Activated CD4-positive, alpha-beta memory T cell treated with anti-CD3 and anti-CD28 coated beads, Interleukin-2, amount 10 ng/mL, durations not matched to agents 7 days and 5 days (primary cell): ENCODE measurements around the gene MVP. TPM values are rescaled to one million over a fixed set of nuclear protein-coding genes. Genes with fewer than 3 reads are reported as not detected.

Source experiments
- CTCF ChIA-PET: fragments of 350-600 bp; sonication (Branson Sonifier 250); formaldehyde crosslinking; loops from one replicate; lab custom pipeline; 2021; ENCODE audit warnings: antibody characterized with exemption, inconsistent platforms; lab: Charles Lee
- POLR2A ChIA-PET: fragments of 350-600 bp; sonication (Branson Sonifier 250); formaldehyde crosslinking; loops from one replicate; lab custom pipeline; 2021; ENCODE audit warnings: antibody characterized with exemption; lab: Charles Lee
- DNase-seq: peaks from one replicate; pipeline ENCODE4 v3.0.0-alpha.2; 2020
- H3K27ac Mint-ChIP-seq: one replicate; pipeline ENCODE4 v1.8.0; 2021; ENCODE audit warnings: mild to moderate bottlenecking, mixed read lengths
- H3K27me3 Mint-ChIP-seq: one replicate; pipeline ENCODE4 v1.8.0; 2021; ENCODE audit warnings: mixed read lengths
- H3K36me3 Mint-ChIP-seq: one replicate; pipeline ENCODE4 v1.8.0; 2021; ENCODE audit warnings: low read depth, mixed read lengths
- H3K4me1 Mint-ChIP-seq: one replicate; pipeline ENCODE4 v1.8.0; 2021; ENCODE audit warnings: mixed read lengths
- H3K4me3 Mint-ChIP-seq: one replicate; pipeline ENCODE4 v1.8.0; 2021; ENCODE audit warnings: mild to moderate bottlenecking, mixed read lengths
- H3K9me3 Mint-ChIP-seq: one replicate; pipeline ENCODE4 v1.8.0; 2021; ENCODE audit warnings: mixed read lengths
- total RNA-seq, 2 experiments: library from RNA; stranded (reverse); gene quantifications; one replicate each; pipeline ENCODE4 v1.2.3, GENCODE V29; 2021

MVP gene
- total RNA-seq, 2 experiments from 2014 or later = 167 TPM

DNA sequence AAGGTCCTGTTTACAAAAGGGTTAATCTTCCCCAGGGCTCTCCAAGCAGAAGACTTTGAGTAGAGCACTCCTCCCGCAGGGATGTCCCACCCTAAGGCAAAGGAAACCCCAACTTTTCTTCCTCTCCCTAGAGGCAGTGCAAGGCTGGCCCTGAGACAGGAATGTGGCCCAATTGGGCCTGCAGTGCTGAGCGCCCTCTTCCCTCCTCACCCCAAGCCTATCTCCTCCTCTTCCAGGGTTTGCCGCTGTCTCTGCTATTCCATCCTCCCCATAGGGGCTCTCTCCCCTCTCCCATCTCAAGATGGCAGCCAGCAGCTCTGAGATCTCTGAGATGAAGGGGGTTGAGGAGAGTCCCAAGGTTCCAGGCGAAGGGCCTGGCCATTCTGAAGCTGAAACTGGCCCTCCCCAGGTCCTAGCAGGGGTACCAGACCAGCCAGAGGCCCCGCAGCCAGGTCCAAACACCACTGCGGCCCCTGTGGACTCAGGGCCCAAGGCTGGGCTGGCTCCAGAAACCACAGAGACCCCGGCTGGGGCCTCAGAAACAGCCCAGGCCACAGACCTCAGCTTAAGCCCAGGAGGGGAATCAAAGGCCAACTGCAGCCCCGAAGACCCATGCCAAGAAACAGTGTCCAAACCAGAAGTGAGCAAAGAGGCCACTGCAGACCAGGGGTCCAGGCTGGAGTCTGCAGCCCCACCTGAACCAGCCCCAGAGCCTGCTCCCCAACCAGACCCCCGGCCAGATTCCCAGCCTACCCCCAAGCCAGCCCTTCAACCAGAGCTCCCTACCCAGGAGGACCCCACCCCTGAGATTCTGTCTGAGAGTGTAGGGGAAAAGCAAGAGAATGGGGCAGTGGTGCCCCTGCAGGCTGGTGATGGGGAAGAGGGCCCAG lies 7.3 kb upstream of the MVP start:
- Mint-ChIP-seq H3K4me3 (peak overlapping the region; percentile 24), H3K4me1 (peaks cover 74% of the 10 kb centered on the region), H3K27ac (no peak overlapping the region), H3K36me3 (peaks cover 41% of the 10 kb centered on the region), H3K27me3 (peaks cover 11% of the 10 kb centered on the region), H3K9me3 (no peaks in the 10 kb centered on the region)
- ChIA-PET POLR2A (interaction anchor here (1.6 to 10.3 kb wide), 3 partner anchors 8 to 112 kb away, joined by 5 to 206 read pairs (median 12); partner anchors contain the start of genes KIF22 and MAZ), CTCF (interaction anchor here (0.6 to 1.2 kb wide), 3 partner anchors 13 to 114 kb away, joined by 3 to 6 read pairs (median 4); no protein-coding TSS in a partner anchor)
- no peak for DNase-seq

DNA sequence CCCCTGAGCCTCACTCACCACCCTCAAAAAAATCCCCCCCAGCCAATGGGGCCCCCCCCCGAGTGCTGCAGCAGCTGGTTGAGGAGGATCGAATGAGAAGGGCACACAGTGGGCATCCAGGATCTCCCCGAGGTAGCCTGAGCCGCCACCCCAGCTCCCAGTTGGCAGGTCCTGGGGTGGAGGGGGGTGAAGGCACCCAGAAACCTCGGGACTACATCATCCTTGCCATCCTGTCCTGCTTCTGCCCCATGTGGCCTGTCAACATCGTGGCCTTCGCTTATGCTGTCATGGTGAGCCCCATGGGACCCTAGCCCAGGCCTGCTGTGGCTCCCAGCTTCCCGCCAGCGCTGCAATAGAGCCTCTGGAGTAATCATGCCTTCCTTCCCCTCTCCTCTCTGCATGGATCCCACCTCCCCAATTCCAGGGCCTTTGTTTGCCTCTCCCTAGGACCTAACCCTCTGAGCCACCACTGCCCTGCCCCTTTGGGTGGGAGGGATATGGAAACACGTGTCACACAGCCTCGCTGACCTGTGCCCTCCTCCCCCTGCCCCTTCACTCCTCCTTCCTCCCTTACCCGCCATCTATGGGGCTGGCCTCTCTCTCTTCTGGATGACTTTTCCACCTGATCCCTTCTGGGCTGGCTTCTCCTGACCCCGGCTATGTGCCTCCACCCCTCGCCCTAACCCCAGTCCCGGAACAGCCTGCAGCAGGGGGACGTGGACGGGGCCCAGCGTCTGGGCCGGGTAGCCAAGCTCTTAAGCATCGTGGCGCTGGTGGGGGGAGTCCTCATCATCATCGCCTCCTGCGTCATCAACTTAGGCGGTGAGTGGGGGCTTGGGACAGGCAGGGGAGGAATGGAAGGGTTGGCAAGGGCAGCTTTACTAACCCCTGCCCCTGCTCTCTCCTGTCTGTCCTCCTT lies 6.4 kb upstream of the MVP start:
- no peaks in the 10 kb centered on the region for H3K9me3 Mint-ChIP-seq
- no peak overlapping the region for H3K27ac Mint-ChIP-seq
- peaks cover 41% of the 10 kb centered on the region for H3K36me3 Mint-ChIP-seq
- H3K4me3 Mint-ChIP-seq = no peak overlapping the region
- POLR2A ChIA-PET = interaction anchor here (1.0 to 10.3 kb wide), 2 partner anchors 9 to 24 kb away, joined by 3 to 206 read pairs; partner anchors contain the start of genes KIF22 and MAZ
- H3K27me3 Mint-ChIP-seq = peaks cover 11% of the 10 kb centered on the region
- no peak for DNase-seq
- CTCF ChIA-PET = interaction anchor here (1.1 to 3.7 kb wide), 2 partner anchors 24 to 113 kb away, joined by 4 to 57 read pairs; no protein-coding TSS in a partner anchor
- H3K4me1 Mint-ChIP-seq = peaks cover 74% of the 10 kb centered on the region

DNA sequence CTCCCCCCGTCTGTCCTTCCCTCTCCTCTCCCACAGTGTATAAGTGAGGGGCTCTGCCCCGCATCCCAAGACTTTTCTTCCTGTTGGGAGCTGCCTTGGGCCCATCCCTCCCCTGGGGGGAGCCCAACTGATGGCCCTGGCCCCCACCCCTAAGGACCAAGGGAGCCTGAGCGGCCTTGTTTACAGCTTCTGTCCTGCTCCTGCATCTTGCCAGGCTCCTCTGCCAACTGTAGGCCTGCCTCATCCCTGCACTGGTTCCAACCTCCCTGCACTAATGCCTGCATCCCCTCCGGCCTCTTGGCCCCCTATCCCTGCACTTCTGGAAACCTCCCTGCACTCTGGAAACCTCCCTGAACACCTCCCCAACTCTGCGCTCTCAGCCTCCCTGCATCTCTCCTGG lies 5.7 kb upstream of the MVP start:
- Mint-ChIP-seq H3K9me3 (no peaks in the 10 kb centered on the region), H3K27me3 (peaks cover 11% of the 10 kb centered on the region), H3K36me3 (peaks cover 43% of the 10 kb centered on the region), H3K4me3 (peak overlapping the region; percentile 94), H3K4me1 (peaks cover 75% of the 10 kb centered on the region), H3K27ac (peak overlapping the region; percentile 94)
- ChIA-PET POLR2A (interaction anchor here (1.0 to 10.3 kb wide), 4 partner anchors 10 to 114 kb away, joined by 3 to 206 read pairs (median 32); partner anchors contain the start of genes KIF22 and MAZ), CTCF (interaction anchor here (1.1 to 3.7 kb wide), 4 partner anchors 25 to 241 kb away, joined by 4 to 57 read pairs (median 9); no protein-coding TSS in a partner anchor)
- no peak for DNase-seq

DNA sequence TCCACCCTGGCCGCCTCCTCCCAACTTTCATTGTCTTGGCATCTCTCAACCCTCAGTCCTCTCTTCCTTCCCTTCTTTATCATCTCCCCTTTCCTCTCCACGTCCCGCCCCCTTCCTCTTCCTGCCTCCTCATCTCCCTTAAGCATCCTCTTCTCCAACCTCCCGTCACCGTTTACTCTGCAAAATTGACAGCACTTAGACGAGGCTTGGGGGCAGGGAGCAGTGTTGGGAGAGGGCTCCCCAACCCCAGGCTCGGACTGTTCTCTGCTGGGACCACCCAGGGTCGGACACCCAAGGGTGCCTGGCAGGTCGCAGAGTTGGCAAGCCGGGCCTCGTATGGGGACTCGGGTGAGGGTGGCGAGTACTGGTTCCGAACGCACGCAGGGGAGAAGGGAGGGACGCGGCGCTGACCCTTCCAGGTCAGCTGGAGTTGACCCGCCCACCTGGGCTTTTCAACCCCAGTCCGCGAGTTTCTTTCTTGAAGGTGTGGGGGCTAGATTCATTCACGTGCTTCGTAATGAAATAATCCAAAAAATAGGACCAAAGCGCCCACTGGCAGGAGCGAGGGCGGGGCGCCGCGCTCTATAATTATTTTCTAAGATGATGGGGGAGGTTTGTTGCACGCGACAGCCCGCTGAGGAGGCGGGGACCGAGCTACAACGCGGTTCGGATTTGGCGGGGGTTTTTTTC lies 5.1 kb upstream of the MVP start:
- H3K4me1 Mint-ChIP-seq = peaks cover 75% of the 10 kb centered on the region
- H3K36me3 Mint-ChIP-seq = peaks cover 44% of the 10 kb centered on the region
- H3K27ac Mint-ChIP-seq = peak overlapping the region; percentile 94
- CTCF ChIA-PET = interaction anchor here (0.5 to 8.1 kb wide), 33 partner anchors 7 to 795 kb away, joined by 3 to 86 read pairs (median 5); partner anchors contain the start of genes ALDOA, C16orf54, CDIPT and HIRIP3
- DNase-seq = peak; percentile 53
- H3K9me3 Mint-ChIP-seq = no peaks in the 10 kb centered on the region
- peaks cover 11% of the 10 kb centered on the region for H3K27me3 Mint-ChIP-seq
- H3K4me3 Mint-ChIP-seq = peak overlapping the region; percentile 94
- POLR2A ChIA-PET = interaction anchor here (0.9 to 10.3 kb wide), 11 partner anchors 10 to 368 kb away, joined by 3 to 206 read pairs (median 7); partner anchors contain the start of genes C16orf54, CORO1A, KCTD13 and KIF22

DNA sequence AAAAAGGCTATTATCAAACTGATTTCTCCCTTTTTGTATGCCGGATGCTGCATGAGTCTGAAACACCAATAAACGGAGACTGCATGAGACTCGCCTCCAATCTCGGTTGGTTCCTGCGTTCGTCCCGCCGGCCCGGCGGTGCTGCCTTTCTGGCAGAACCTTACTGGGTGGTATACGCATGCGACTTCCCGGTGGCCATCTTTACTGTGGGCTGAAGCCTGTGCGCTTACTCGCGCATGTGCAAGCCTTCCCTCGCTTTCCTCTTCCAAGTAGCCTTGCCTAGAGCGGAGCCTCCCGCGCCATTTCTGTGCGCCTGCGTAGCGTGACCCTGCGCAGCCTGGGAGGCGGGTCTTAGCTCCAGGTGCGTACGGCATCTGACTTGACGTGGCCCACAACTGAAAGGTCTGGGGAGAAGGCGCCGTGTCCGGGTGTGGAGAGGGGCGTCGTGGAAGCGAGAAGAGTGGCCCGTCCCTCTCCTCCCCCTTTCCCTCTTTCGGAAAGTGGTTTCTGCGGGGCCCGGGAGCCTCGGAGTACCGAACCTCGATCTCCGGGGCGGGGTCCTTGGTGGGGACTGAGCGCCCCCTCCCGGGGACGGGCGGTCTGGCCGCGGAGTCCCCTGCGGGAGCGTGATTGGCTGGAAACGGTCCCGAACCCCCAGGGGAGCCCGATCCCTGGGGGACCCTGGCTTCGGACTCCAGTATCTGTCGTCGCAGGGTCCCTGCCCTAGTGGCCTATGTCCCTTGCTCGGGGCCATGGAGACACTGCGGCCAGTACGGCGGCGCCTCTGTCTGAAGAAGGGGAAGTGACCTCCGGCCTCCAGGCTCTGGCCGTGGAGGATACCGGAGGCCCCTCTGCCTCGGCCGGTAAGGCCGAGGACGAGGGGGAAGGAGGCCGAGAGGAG lies 4.2 kb upstream of the MVP start, which contains the start of gene PAGR1:
PAGR1 (plus strand) TSS at position 360 of the 901 bp plus-strand sequence; CDS start at position 734, 374 bp downstream.
- Mint-ChIP-seq H3K9me3 (no peaks in the 10 kb centered on the region), H3K36me3 (peaks cover 44% of the 10 kb centered on the region), H3K4me3 (peak within 1 kb of the TSS; percentile 94), H3K27ac (peak within 1 kb of the TSS; percentile 94), H3K4me1 (peaks cover 72% of the 10 kb centered on the region), H3K27me3 (peaks cover 11% of the 10 kb centered on the region)
- ChIA-PET POLR2A (interaction anchor here (0.9 to 10.3 kb wide), 13 partner anchors 10 to 367 kb away, joined by 3 to 206 read pairs (median 4); partner anchors contain the start of genes C16orf54, CORO1A, KCTD13 and KIF22), CTCF (interaction anchor here (0.5 to 8.1 kb wide), 39 partner anchors 8 to 794 kb away, joined by 3 to 86 read pairs (median 5); partner anchors contain the start of genes ALDOA, C16orf54, CDIPT and HIRIP3)
- peak; percentile 99 for DNase-seq

DNA sequence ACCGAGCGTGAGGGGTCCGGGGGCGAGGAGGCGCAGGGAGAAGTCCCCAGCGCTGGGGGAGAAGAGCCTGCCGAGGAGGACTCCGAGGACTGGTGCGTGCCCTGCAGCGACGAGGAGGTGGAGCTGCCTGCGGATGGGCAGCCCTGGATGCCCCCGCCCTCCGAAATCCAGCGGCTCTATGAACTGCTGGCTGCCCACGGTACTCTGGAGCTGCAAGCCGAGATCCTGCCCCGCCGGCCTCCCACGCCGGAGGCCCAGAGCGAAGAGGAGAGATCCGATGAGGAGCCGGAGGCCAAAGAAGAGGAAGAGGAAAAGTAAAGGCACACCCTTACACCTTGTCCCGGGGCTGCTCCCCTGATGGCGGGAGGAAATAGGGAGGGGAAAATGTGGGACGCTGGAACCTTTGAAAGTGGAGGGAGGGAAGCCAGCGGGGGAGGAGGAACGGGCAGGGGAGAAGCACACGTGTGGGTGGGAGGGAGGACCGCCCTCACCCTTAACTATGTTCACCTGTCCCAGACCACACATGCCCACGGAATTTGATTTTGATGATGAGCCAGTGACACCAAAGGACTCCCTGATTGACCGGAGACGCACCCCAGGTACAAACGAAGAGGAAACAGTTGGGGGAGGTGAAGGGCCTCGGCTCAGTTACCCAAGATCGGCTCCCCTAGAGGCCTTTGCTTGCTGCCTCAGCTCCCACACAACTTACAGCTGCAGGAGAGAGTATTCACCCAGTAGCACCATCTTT lies 3.4 kb upstream of the MVP start:
- peak; percentile 74 for DNase-seq
- peak overlapping the region; percentile 94 for H3K27ac Mint-ChIP-seq
- no peaks in the 10 kb centered on the region for H3K9me3 Mint-ChIP-seq
- H3K27me3 Mint-ChIP-seq = peaks cover 7% of the 10 kb centered on the region
- POLR2A ChIA-PET = interaction anchor here (1.2 to 10.3 kb wide), 9 partner anchors 10 to 145 kb away, joined by 3 to 206 read pairs (median 14); partner anchors contain the start of genes C16orf54, KIF22, MAZ and TMEM219
- peaks cover 67% of the 10 kb centered on the region for H3K4me1 Mint-ChIP-seq
- peak overlapping the region; percentile 94 for H3K4me3 Mint-ChIP-seq
- H3K36me3 Mint-ChIP-seq = peaks cover 46% of the 10 kb centered on the region
- CTCF ChIA-PET = interaction anchor here (0.7 to 8.1 kb wide), 21 partner anchors 8 to 794 kb away, joined by 3 to 86 read pairs (median 6); partner anchors contain the start of genes ALDOA, HIRIP3, INO80E and KIF22

DNA sequence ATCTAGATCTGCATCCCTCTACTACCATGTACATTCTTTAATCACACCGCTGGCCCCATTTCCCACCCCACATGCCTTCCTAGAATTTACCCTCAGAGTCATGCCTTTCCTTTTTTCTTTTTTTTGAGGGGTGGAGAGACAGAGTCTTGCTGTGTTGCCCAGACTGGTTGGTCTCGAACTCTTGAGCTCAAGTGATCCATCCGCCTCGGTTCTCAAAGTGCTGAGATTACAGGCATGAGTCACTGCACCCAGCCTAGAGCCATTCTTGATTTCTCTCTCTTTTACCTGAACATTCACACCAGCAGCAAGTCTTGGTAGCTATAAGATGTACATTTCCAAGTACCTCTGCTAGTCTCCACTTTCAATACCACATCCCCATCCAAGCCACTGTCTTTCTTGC lies 2.2 kb upstream of the MVP start:
- peak overlapping the region; percentile 78 for H3K27ac Mint-ChIP-seq
- H3K4me3 Mint-ChIP-seq = peak overlapping the region; percentile 74
- DNase-seq = no peak
- H3K36me3 Mint-ChIP-seq = peaks cover 48% of the 10 kb centered on the region
- no peaks in the 10 kb centered on the region for H3K9me3 Mint-ChIP-seq
- POLR2A ChIA-PET = interaction anchor here (1.0 to 10.3 kb wide), 6 partner anchors 9 to 236 kb away, joined by 3 to 206 read pairs (median 16); partner anchors contain the start of genes C16orf54, KIF22 and MAZ
- H3K27me3 Mint-ChIP-seq = no peaks in the 10 kb centered on the region
- peaks cover 67% of the 10 kb centered on the region for H3K4me1 Mint-ChIP-seq
- CTCF ChIA-PET = interaction anchor here (0.7 to 8.1 kb wide), 9 partner anchors 9 to 122 kb away, joined by 3 to 86 read pairs (median 5); partner anchors contain the start of genes KIF22 and MAZ

DNA sequence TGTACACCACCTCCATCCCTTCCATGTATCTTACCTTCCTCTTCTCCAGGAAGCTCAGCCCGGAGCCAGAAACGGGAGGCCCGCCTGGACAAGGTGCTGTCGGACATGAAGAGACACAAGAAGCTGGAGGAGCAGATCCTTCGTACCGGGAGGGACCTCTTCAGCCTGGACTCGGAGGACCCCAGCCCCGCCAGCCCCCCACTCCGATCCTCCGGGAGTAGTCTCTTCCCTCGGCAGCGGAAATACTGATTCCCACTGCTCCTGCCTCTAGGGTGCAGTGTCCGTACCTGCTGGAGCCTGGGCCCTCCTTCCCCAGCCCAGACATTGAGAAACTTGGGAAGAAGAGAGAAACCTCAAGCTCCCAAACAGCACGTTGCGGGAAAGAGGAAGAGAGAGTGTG lies 756 bp upstream of the MVP start:
- Mint-ChIP-seq H3K27me3 (no peaks in the 10 kb centered on the region), H3K4me3 (peak overlapping the region; percentile 98), H3K36me3 (peaks cover 48% of the 10 kb centered on the region), H3K27ac (peak overlapping the region; percentile 94), H3K4me1 (peaks cover 71% of the 10 kb centered on the region), H3K9me3 (no peaks in the 10 kb centered on the region)
- POLR2A ChIA-PET = interaction anchor here (0.8 to 10.3 kb wide), 9 partner anchors 15 to 175 kb away, joined by 3 to 206 read pairs (median 6); partner anchors contain the start of genes C16orf54, CDIPT, HIRIP3 and KIF22
- CTCF ChIA-PET = interaction anchor here (0.5 to 8.1 kb wide), 11 partner anchors 9 to 225 kb away, joined by 3 to 86 read pairs (median 3); partner anchors contain the start of gene MAZ
- DNase-seq = no peak

DNA sequence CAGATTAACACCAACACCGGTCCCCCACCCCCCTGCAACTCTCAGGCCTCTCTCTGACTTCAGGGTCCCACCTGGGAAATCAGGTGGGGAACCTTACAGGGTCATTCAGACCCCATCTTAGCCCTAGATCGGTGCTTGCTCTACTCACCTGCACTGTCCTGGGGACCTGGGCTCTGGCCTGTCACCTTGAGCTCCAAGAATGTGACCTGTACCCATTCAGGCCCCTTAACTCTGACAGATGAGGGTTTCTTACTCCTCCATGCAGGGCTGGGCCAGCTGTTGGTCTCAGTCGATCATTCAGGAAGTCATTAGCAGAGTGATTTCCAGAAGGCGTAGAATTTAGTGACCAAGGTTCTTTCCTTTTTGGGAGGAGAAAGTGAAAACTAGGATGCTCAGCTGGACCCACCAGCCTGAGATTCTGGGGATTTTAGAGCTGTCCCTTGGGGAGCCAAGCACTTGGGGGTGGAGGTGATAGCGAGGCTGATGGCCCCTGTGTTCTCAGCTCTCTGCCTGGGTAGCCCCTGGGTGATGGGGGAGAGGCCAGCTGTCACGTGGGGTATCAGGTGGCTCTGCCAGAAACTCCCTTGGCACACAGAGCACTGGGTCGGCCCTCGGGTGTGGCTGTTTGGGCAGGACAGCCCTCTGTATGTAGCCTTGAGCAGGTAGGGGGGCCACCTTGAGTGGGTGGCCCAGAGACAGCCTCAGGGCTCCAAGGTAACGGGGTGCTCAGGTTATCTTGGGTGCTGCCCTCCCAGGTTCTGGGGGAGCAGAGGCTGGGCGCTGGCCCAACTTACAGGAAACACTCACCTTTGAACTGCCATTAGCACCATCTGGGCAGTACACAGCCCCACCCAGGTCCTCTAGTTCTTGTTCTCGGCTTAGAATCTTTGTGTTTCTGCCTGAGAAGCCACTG lies 724 bp downstream of the MVP start:
- Mint-ChIP-seq H3K36me3 (peaks cover 55% of the 10 kb centered on the region), H3K27ac (peak overlapping the region; percentile 94), H3K27me3 (no peaks in the 10 kb centered on the region), H3K9me3 (no peaks in the 10 kb centered on the region), H3K4me1 (peaks cover 73% of the 10 kb centered on the region), H3K4me3 (peak overlapping the region; percentile 98)
- CTCF ChIA-PET = interaction anchor here (0.9 to 8.1 kb wide), 9 partner anchors 8 to 234 kb away, joined by 3 to 86 read pairs (median 5); partner anchors contain the start of genes KIF22 and MAZ
- POLR2A ChIA-PET = interaction anchor here (0.7 to 10.3 kb wide), 18 partner anchors 10 to 202 kb away, joined by 3 to 206 read pairs (median 4); partner anchors contain the start of genes C16orf54, C16orf92, CDIPT and HIRIP3
- DNase-seq = peak; percentile 67
